Measurements from ENCODE around the gene ZNF460.
"Not testable (repeated sequence)": the region's sequence is repeated elsewhere in the genome, so short reads cannot be mapped to it uniquely, and the experiment has no call there.

The ZNF460 gene
- 30.9 to 60.4 (median 41.3) reads per million in 17 experiments for total RNA-seq

DNA sequence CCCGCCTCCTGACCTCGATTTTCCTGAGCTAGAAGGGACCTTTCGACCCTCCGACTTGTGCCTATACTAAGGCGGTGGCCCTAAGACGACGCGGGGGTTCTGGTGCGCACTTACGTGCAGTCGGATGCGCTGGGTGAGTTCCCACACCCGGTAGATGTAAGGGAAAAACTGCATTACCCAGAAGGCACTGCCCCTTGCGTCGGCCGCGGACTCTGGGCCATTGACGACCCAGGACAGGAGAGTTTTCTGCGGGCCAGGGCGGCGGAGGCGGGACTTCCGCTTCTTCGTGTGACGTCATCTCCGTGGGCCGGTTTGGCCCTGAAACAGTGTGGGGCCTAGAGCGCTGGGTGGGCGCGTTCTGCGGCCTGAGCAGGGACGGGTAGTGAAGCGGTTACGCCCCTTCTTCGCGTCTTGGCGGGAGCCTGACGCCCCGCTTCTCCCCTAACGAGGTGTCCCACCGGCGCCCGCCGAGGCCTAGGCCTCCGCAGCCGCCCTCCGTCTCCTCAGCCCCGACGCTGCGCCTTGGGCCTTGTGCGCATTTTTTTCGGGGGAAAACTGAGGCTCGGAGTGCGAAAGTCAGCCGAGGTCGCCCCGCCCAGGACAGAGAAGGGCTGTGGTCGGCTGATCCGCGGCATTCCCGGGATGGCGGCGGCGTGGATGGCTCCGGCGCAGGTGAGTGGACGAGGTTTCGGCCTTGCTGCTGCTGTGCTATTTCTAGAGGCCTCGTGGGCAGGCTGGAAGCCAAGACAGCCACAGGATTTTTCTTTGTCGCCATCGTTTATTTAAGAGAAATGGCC is at the start of gene ZNF460:
ZNF460 (plus strand) TSS at position 321 of the 797 bp plus-strand sequence; CDS start at position 643, 322 bp downstream.
- DNase-seq, result peak; percentile 99

GRCh38 chr19:57231686-57232085 is 48.6 kb upstream of the ZNF460 start:
- no peak for DNase-seq

DNA sequence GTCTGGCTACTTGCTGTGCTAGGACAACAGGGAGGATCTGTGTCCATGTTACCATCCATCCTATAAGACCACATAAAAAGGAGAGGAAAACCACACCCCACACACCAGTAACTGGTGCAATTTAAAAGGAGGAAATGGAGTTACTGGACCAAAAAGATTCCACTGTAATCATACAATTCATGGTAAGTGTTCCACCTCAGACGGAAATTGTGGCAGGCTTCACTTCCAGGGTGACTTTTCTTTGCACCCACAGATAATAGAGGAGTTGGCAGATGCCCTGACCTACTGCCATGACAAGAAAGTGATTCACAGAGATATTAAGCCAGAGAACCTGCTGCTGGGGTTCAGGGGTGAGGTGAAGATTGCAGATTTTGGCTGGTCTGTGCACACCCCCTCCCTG is 47.1 kb upstream of the ZNF460 start:
- no peak for DNase-seq

GRCh38 chr19:57239982-57240310 is 40.3 kb upstream of the ZNF460 start:
- DNase-seq, result peak in 1 of 4 experiments; percentile 1

DNA sequence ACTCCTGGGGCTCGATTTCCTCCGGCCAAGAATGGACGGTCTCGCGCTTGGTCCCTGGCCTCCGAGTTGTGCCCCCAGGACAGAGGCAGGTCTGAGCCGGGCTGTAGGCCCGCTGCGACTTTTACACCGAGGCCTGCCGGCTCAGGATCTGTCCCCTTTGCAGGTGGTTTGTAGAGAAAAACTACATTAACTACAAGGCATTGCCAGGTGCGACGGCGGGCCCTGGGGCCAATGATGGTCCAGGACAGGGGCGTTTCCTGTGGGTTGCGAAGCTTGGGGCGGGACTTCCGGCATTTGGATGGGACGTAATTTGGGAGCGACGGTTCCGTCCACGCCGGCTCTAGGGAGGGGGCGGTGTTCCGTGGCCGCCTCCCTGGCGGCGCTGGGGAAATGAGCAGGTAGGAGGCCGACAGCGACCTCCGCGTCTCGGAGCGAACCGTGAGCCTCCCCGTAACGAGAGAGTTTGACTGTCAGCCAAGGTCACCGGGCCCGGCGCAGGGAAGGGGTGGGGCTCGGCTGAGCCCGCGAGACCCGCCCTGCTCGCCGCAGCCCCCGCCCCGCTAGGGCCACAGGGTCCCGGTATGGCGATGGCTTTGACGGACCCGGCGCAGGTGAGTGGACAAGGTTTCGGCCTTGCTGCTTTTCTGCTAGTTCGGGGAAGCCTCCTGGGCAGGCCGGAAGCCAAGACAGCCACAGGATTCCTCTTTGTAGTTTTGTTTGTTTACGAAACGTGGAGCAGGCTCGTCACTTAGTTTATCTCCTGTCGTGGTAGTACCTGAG is 39.8 kb upstream of the ZNF460 start, which contains the start of gene ZNF805:
ZNF805 (plus strand) TSS at position 322 of the 780 bp plus-strand sequence; CDS start at position 582, 260 bp downstream.
- DNase-seq, result peak; percentile 94 to 96 (median 94)

DNA sequence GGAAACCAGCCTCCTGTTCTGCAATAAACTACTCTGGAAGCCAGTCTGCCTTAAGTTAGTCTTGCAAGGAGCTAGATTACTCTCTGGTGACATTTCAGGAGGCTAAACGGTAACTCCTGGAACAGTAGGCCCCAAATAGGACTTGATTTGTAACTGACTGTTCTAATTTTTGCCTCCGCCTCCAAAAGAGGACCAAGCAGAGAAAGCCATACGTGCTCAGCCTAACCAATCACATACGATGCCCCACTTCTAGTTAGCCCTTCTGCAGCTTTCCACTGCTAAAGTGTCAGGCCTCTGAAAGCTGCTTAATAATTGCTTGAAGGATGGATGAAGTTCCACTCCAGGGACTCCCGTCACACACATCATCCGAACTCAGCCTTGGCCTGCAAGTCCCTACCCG is 39.1 kb upstream of the ZNF460 start:
- DNase-seq, result peak; percentile 4 to 11 (median 8)

- DNase-seq, result no peak
Measured at GRCh38 chr19:57242821-57243220, 37.5 kb upstream of the ZNF460 start.

DNA sequence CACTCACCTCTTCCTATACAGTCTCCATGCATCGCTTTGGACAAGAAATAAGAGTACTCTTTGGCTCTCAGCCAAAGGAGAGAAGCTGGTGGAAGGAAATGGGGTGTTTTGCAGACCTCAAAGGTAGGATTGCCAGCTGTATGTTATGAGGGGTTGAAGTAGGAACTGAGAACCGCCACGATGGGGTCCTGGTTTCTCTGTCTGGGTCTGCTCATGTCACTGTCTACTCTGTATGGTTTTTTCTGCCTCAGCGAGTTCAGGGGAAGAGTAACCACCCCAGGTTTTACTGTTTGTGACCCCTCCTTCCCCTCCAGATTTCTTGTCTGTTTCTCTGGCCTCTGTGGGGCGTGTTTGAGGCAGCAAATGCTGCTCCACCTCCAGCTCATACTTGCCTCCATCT is 35.8 kb upstream of the ZNF460 start:
- DNase-seq, result no peak

GRCh38 chr19:57245066-57245465 is 35.2 kb upstream of the ZNF460 start:
- no peak for DNase-seq

DNA sequence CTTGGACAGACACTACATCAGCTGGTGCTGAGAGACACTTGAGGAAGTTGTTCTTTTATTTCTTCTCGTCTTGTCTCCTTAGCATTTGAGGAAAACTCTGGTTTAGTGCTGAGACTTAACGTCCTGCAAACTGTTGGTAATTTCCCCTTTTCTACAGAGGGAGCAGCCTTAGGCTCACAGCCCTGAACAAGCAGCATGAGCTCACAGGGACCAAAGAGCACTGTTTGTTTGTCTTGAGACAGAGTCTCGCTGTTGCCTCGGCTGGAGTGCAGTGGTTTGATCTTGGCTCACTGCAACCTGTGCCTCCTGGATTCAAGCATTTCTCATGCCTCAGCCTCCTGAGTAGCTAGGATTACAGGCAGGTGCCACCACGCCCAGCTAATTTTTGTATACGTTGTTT is 34.3 kb upstream of the ZNF460 start:
- DNase-seq, result no peak

DNA sequence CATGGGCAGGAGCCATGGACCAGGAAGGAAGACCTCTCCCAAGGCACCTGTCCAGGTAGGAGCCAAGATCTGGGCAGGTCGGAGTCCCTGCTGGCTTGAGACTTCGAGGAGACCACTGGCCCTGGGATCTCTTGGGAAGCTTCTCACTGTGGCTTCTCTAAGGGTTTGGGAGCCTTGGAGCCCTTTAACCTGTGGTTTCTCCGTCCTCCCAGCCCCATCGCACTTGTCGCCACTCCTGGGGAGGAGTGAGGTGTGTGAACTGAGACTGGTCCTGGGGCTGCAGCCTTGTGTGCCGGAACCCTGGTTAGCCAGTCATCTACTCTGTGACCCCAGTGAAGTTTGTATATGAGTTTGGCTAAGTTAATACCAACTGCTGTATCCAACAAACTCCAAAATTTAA is 31.6 kb upstream of the ZNF460 start:
- no peak for DNase-seq

- no peak for DNase-seq
Measured at GRCh38 chr19:57249329-57249728, 31.0 kb upstream of the ZNF460 start.

GRCh38 chr19:57253767-57254166 is 26.5 kb upstream of the ZNF460 start:
- DNase-seq, result not testable (repeated sequence)

DNA sequence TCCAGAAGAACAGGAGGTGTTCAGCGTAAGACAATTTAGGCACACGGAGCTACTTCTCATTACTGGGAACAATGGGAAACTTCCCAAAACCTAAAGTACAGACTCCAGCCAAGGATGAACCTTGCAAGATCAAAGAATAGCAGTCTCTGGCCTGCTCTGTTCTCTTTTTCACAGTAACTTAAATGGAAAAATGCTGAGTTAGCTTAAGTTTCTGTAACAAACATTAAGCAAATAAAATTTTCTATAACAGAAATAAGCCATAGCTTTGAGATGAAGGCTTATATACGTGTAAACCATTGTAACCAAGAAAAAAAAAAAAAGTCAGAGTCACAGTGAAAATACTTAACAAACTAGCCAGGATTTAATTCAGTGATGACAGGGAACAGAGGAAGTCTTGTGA is 18.2 kb upstream of the ZNF460 start:
- DNase-seq, result no peak

- DNase-seq, result no peak
Measured at GRCh38 chr19:57263244-57263741, 17.0 kb upstream of the ZNF460 start.

GRCh38 chr19:57267291-57267690 is 13.0 kb upstream of the ZNF460 start:
- no peak for DNase-seq

DNA sequence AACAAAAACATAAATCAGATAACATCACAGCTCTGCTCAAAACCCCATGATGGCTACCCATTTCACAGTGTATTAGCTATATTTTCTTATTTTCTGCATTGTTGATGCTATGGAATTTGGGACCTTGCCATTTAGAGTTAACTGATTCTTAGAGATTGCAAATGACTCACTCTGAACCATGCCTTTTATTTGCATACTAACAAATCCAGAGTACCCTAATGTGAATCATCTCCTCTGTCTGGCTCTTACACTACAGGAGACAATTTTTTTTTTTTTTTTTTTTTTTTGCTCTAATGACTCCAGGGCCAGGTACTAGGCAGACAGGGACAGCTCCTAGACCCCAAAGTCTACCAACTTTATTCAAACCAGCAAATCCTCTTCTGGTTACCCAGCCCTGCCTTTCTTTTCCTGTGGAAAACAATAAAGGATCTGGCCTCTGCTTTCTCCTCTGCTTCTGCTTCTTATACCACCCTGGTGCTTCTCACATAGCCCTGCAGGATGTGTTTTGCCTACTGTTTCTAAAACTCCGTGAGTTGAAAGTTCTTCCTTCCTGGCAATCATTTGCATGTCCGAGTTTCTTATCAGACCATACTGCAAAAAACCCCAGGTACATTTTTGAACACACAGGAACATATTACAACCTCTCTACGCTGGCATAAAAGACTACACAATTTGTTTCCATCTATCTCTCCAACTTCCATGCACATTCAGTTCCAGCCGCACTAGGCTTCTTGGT is 10.6 kb upstream of the ZNF460 start:
- DNase-seq, result no peak

DNA sequence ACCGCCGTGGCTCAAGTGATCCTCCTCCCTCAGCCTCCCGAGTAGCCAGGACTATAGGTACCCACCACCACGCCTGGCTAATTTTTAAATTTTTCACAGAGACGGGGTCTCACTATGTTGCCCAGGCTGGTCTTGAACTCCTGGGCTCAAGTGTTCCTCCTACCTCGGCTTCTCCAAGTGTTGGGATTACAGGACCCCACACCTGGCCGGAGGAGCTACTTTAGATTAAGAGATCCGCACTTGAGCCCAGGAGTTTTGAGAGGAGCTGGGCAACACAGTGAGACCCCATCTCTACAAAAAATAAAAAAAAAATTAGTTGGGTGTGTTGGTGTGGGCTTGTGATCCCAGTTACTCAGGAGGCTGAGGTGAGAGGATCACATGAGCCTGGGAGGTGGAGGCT is 9.0 kb upstream of the ZNF460 start:
- DNase-seq, result no peak

GRCh38 chr19:57273014-57273413 is 7.3 kb upstream of the ZNF460 start:
- DNase-seq, result no peak

GRCh38 chr19:57276430-57276829 is 3.9 kb upstream of the ZNF460 start:
- DNase-seq, result no peak

- DNase-seq, result not testable (repeated sequence)
Measured at GRCh38 chr19:57278481-57278880, 1.8 kb upstream of the ZNF460 start.

- peak; percentile 91 to 96 (median 96) for DNase-seq
Measured at GRCh38 chr19:57279418-57280164, 694 bp upstream of the ZNF460 start.
